Left hindlimb (tissue), 1 donor: ENCODE results near the gene HS3ST4.
"Not testable (repeated sequence)": the region's sequence is repeated elsewhere in the genome, so short reads cannot be mapped to it uniquely, and the experiment has no call there.

ENCODE experiments used
- DNase-seq: peaks from one replicate; pipeline ENCODE4 v3.0.0-alpha.2; 2018

HS3ST4 gene

GRCh38 chr16:25734430-25735385 is 42.9 kb downstream of the HS3ST4 start:
- no peak for DNase-seq

GRCh38 chr16:25735645-25736044 is 43.9 kb downstream of the HS3ST4 start:
- DNase-seq: no peak

- DNase-seq: no peak
Observed at GRCh38 chr16:25747160-25747758, 55.5 kb downstream of the HS3ST4 start.

GRCh38 chr16:25748092-25748654 is 56.4 kb downstream of the HS3ST4 start:
- DNase-seq: no peak

GRCh38 chr16:25750488-25751216 is 58.9 kb downstream of the HS3ST4 start:
- DNase-seq: no peak

- no peak for DNase-seq
Observed at GRCh38 chr16:25751230-25751835, 59.6 kb downstream of the HS3ST4 start.

- DNase-seq: no peak
Observed at GRCh38 chr16:25764466-25764865, 72.7 kb downstream of the HS3ST4 start.

- no peak for DNase-seq
Observed at GRCh38 chr16:25771216-25771615, 79.5 kb downstream of the HS3ST4 start.

GRCh38 chr16:25771812-25772568 is 80.2 kb downstream of the HS3ST4 start:
- DNase-seq: no peak

GRCh38 chr16:25776214-25776613 is 84.5 kb downstream of the HS3ST4 start:
- DNase-seq: not testable (repeated sequence)

GRCh38 chr16:25783226-25783625 is 91.5 kb downstream of the HS3ST4 start:
- DNase-seq: no peak

- DNase-seq: no peak
Observed at GRCh38 chr16:25785361-25785760, 93.6 kb downstream of the HS3ST4 start.

- DNase-seq: no peak
Observed at GRCh38 chr16:25786748-25787147, 95.0 kb downstream of the HS3ST4 start.

- no peak for DNase-seq
Observed at GRCh38 chr16:25788637-25789036, 96.9 kb downstream of the HS3ST4 start.

GRCh38 chr16:25796239-25796638 is 104.5 kb downstream of the HS3ST4 start:
- DNase-seq: no peak

- no peak for DNase-seq
Observed at GRCh38 chr16:25798065-25798464, 106.3 kb downstream of the HS3ST4 start.

GRCh38 chr16:25799816-25800215 is 108.1 kb downstream of the HS3ST4 start:
- no peak for DNase-seq

- DNase-seq: no peak
Observed at GRCh38 chr16:25812215-25812614, 120.5 kb downstream of the HS3ST4 start.

GRCh38 chr16:25817295-25817694 is 125.5 kb downstream of the HS3ST4 start:
- no peak for DNase-seq

- DNase-seq: no peak
Observed at GRCh38 chr16:25817876-25818275, 126.1 kb downstream of the HS3ST4 start.

GRCh38 chr16:25823891-25824290 is 132.1 kb downstream of the HS3ST4 start:
- DNase-seq: no peak

GRCh38 chr16:25827709-25828108 is 135.9 kb downstream of the HS3ST4 start:
- no peak for DNase-seq
